HepG2 (cell line): ENCODE measurements around the gene ADGRV1. TPM values are rescaled to one million over a fixed set of nuclear protein-coding genes. Genes with fewer than 3 reads are reported as not detected.

Experiments
- ATAC-seq: fragments of 200-7000 bp; cut with Tn5 transposase; 3 replicates; pipeline ENCODE4 v1.9.1; 2020; ENCODE audit warnings: mild to moderate bottlenecking, moderate library complexity
- BruUV-seq: library from RNA; stranded (reverse); fragments of 400-500 nt; replicated peaks from 2 replicates; lab custom pipeline; 2021; lab: Mats Ljungman, UMichigan
- CTCF ChIA-PET: fragments of 300-600 bp; formaldehyde crosslinking; extraction: SDS; loops from one replicate; lab custom pipeline; 2021; ENCODE audit warnings: low total read pairs, inconsistent platforms, low intra/inter-chr PET ratio; lab: Yijun Ruan, JAX
- POLR2A ChIA-PET: fragments of 350-600 bp; sonication (Branson Sonifier 250); formaldehyde crosslinking; loops from one replicate; lab custom pipeline; 2020; ENCODE audit warnings: antibody characterized with exemption, inconsistent platforms; lab: Yijun Ruan, JAX
- DNase-seq: peaks from one replicate; pipeline ENCODE4 v3.0.0-alpha.2; 2015; ENCODE audit warnings: low spot score
- FAIRE-seq: peaks from 3 replicates; lab custom pipeline; 2011; peaks lifted over from hg19 to GRCh38; lab: Jason Lieb, UNC
- H2AFZ ChIP-seq: one replicate; pipeline ENCODE4 v1.6.1; 2011; ENCODE audit warnings: low read length, inconsistent platforms
- H3K27ac ChIP-seq: fragments of 300-600 bp; 3 replicates; pipeline ENCODE4 v1.8.0; 2011; ENCODE audit warnings: mixed run types, mild to moderate bottlenecking, mixed read lengths, low read length, inconsistent platforms; ENCODE audit not compliant: insufficient read depth; ENCODE audit errors: extremely low read length
- H3K27me3 ChIP-seq, 2 experiments: fragments of 200-600 bp in 1 of 2; 2 replicates in 1 of 2; 3 replicates in 1 of 2; pipeline versions ENCODE4 v1.6.0 to v1.8.0; 2011; ENCODE audit warnings: low read length in 2 of 2, mild to moderate bottlenecking in 2 of 2, moderate library complexity in 2 of 2, inconsistent platforms in 1 of 2; ENCODE audit not compliant: insufficient read depth in 2 of 2, control insufficient read depth in 1 of 2
- H3K36me3 ChIP-seq, 2 experiments: fragments of 200-600 bp in 1 of 2; replicated peaks in 1 of 2; 2 replicates in 1 of 2; 3 replicates in 1 of 2; pipeline versions ENCODE4 v1.5.1 to v1.8.0; 2011; ENCODE audit warnings: low read length in 2 of 2, inconsistent platforms in 1 of 2; ENCODE audit not compliant: insufficient read depth in 2 of 2, control insufficient read depth in 1 of 2
- H3K4me1 ChIP-seq: 2 replicates; pipeline ENCODE4 v1.5.1; 2012; ENCODE audit warnings: low read length, inconsistent platforms; ENCODE audit not compliant: insufficient read depth
- H3K4me2 ChIP-seq: 2 replicates; pipeline ENCODE4 v1.6.0; 2011; ENCODE audit warnings: low read depth, low read length, inconsistent platforms
- H3K4me3 ChIP-seq, 3 experiments: fragments of 200-600 bp in 1 of 3; sonication (generic), shearing (Covaris generic) in 1 of 3; replicated peaks in 1 of 3; 2 replicates each; pipeline ENCODE4 v1.5.1; 2011 to 2016; ENCODE audit warnings: low read length in 3 of 3, inconsistent platforms in 2 of 3, low read depth in 2 of 3, mild to moderate bottlenecking in 2 of 3, control low read depth in 1 of 3, mixed read lengths in 1 of 3; ENCODE audit not compliant: insufficient read depth in 1 of 3
- H3K79me2 ChIP-seq: one replicate; pipeline ENCODE4 v1.6.1; 2011; ENCODE audit warnings: low read length, inconsistent platforms; ENCODE audit not compliant: insufficient read depth
- H3K9ac ChIP-seq: 2 replicates; pipeline ENCODE4 v1.6.0; 2011; ENCODE audit warnings: mild to moderate bottlenecking, low read depth, low read length, inconsistent platforms; ENCODE audit not compliant: insufficient read depth
- H3K9me3 ChIP-seq: 2 replicates; pipeline ENCODE4 v1.5.1; 2012; ENCODE audit warnings: mild to moderate bottlenecking, low read length
- H4K20me1 ChIP-seq: 2 replicates; pipeline ENCODE4 v1.6.0; 2011; ENCODE audit warnings: inconsistent platforms, mild to moderate bottlenecking, low read length, moderate library complexity; ENCODE audit not compliant: insufficient read depth
- ARNT2 ChIP-seq: sonication (generic); formaldehyde crosslinking; IDR thresholded peaks from 2 replicates; pipeline ENCODE4 v1.8.0; 2022; ENCODE audit warnings: mild to moderate bottlenecking, low read depth, missing genetic modification reagents, moderate library complexity
- CAMTA2 ChIP-seq: sonication (generic); formaldehyde crosslinking; IDR thresholded peaks from 2 replicates; pipeline ENCODE4 v1.4.0; 2020; ENCODE audit warnings: mild to moderate bottlenecking, missing genetic modification reagents, borderline replicate concordance
- KDM5A ChIP-seq: fragments of 200-600 bp; sonication (generic); IDR thresholded peaks from 2 replicates; pipeline ENCODE4 v1.7.0; 2018; ENCODE audit warnings: antibody characterized with exemption, mild to moderate bottlenecking, low read length, borderline replicate concordance
- MYNN ChIP-seq: sonication (generic); formaldehyde crosslinking; IDR thresholded peaks from 2 replicates; pipeline ENCODE4 v1.4.0; 2020; ENCODE audit warnings: mild to moderate bottlenecking, low read depth, missing genetic modification reagents
- TAF15 ChIP-seq: fragments of 200-400 bp; formaldehyde crosslinking; IDR thresholded peaks from one replicate; pipeline ENCODE4 v1.6.1; 2018; ENCODE audit warnings: mild to moderate bottlenecking, low read depth, low read length; ENCODE audit not compliant: poor library complexity, severe bottlenecking
- TBP ChIP-seq: sonication (generic); formaldehyde crosslinking; IDR thresholded peaks from 2 replicates; pipeline ENCODE4 v1.5.0; 2020; ENCODE audit warnings: missing genetic modification reagents
- ZFP36L1 ChIP-seq: sonication (generic); formaldehyde crosslinking; IDR thresholded peaks from 2 replicates; pipeline ENCODE4 v1.8.0; 2022; ENCODE audit warnings: mild to moderate bottlenecking, missing genetic modification reagents, moderate library complexity
- ZFP82 ChIP-seq: sonication (generic); formaldehyde crosslinking; IDR thresholded peaks from 2 replicates; pipeline ENCODE4 v1.5.1; 2020; ENCODE audit warnings: mild to moderate bottlenecking, missing genetic modification reagents, borderline replicate concordance
- ZNF556 ChIP-seq: sonication (generic); formaldehyde crosslinking; IDR thresholded peaks from 2 replicates; pipeline ENCODE4 v1.4.0; 2020; ENCODE audit warnings: mild to moderate bottlenecking, missing genetic modification reagents, borderline replicate concordance
- ZSCAN29 ChIP-seq: sonication (generic); formaldehyde crosslinking; conservative IDR thresholded peaks from 2 replicates; pipeline ENCODE4 v1.4.0; 2020; ENCODE audit warnings: mild to moderate bottlenecking, missing genetic modification reagents
- whole genome bisulfite sequencing: methylation state at CpG from one replicate; pipeline ENCODE4 v1.1.6; 2017; ENCODE audit warnings: low lambda C conversion rate; 5-methylcytosine and 5-hydroxymethylcytosine counted together
- in situ Hi-C: cut with HindIII; loops from 2 replicates; pipeline ENCODE4 v1.10.0; 2017; ENCODE audit warnings: low pct_unique_long_range_greater_than_20kb; ENCODE audit not compliant: extremely low pct_ligation_motif_present
- intact Hi-C: fragments of 100-400 bp; cut with micrococcal nuclease; formaldehyde crosslinking; loops from one replicate; pipeline ENCODE4 v1.10.0; 2022; ENCODE audit not compliant: unreplicated experiment
- polyA plus RNA-seq, 8 experiments: library from polyadenylated mRNA; depleted of rRNA in 3 of 8; stranded (reverse) in 7 of 8; unstranded in 1 of 8; fragments of >200 nt; fragmentation: Illumina TruSeq in 4 of 8; extraction: Trizol in 4 of 8; gene quantifications; 2 replicates each; pipeline versions ENCODE4 v1.2.1 to v1.2.3, GENCODE V29; 2011 to 2016; ENCODE audit warnings: low read depth in 4 of 8, missing spikeins in 1 of 8, mixed read lengths in 1 of 8; ENCODE audit not compliant: insufficient read depth in 1 of 8
- total RNA-seq, 5 experiments: library from RNA; depleted of rRNA; stranded (reverse); fragments of >200 nt; fragmentation: Illumina TruSeq; extraction: Trizol; gene quantifications; 2 replicates each; pipeline ENCODE4 v1.2.3, GENCODE V29; 2016; ENCODE audit warnings: low read depth in 1 of 5
- TF ChIP-seq, protein P1 (sequence below): sonication (generic); formaldehyde crosslinking; IDR thresholded peaks from 2 replicates; pipeline ENCODE4 v1.4.0; 2020; ENCODE audit warnings: missing genetic modification reagents

Gene ADGRV1
- total and polyA plus RNA-seq, 2 of the 13 experiments (the other 11 are each of a cell fraction or from before 2014, with no cell fraction given) = 1.7 to 3.9 TPM

DNA sequence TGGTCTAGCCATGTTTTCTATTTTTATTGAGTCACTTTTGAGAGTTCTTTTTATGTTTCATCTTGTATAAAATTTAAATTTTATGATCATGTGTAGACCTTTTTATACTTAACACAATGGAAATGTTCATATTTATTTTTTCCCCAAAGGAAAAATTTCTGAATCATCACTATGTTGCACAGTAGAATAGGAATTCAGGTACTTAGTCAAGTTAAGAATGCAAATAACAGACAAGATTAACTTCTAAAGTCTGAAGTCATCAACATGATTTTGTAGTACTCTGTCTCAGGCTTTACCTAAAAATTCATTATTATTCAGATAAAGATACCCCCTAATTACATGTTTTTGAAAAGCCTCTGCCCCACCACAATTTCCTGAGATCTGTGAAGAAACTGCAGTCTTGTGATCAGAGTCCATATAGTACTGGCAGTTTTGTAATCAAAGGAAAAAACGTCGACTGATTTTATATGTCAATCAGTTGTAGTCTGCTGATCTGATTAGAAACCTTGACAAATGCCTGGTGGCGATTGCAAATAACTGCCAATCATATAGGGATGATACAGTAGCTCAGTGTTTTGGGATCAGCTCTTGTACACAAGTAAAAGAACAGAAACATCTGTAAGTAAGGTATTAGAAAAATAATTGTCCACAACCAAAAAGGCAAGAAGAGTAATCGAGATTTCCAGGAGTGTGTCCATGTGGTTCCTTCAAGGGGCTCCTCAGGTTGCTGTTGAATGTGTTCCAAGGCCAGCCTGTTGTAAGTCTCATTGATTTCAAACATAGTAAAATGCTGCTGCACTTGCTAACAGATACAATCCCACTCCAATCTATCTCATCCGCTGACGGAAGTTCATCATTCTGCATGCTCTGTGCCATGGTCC lies 472.2 kb downstream of the ADGRV1 start:
- ChIA-PET POLR2A (no interaction called here), CTCF (no interaction called here)
- WGBS = 42% methylated on average over 6 of the region's 6 CpGs
- DNase-seq (no peak), FAIRE-seq (peak; percentile 18), ATAC-seq (no peak)
- Histone ChIP-seq H3K4me3 (no peak overlapping the region), H3K27me3 (no peaks in the 10 kb centered on the region), H3K4me1 (peaks cover 47% of the 10 kb centered on the region), H2AFZ (no peak overlapping the region), H3K9ac (no peak overlapping the region), H3K27ac (no peak overlapping the region), H3K36me3 (no peaks in the 10 kb centered on the region), H4K20me1 (no peaks in the 10 kb centered on the region), H3K79me2 (no peaks in the 10 kb centered on the region), H3K4me2 (no peak overlapping the region), H3K9me3 (no peaks in the 10 kb centered on the region)
- in situ Hi-C loops = no loop called here
- TF ChIP-seq KDM5A (no peak), ZNF556 (CRISPR knock-in tag) (no peak), ZFP82 (CRISPR knock-in tag) (no peak), ZSCAN29 (CRISPR knock-in tag) (no peak)
- no TSS peak for BruUV-seq
- intact Hi-C loops = no loop called here

DNA sequence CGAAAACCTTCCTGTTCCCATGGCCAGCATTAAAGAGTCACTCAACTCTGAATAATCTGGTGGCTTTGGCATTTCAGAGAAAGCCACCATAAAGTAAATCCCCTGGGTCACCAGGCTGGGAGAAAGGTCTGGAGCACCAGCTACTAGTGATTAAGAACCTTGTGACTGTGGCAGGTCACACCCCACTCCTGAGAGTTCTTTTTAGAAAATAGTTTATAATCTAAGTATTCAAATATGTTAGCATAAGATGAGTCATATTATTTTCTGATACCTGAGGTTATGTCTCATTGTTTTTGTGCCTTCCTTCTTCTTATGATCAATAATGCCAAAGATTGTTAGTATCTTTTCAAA lies 472.8 kb downstream of the ADGRV1 start:
- DNase-seq (no peak), FAIRE-seq (no peak), ATAC-seq (no peak)
- Histone ChIP-seq H3K27ac (no peak overlapping the region), H3K9ac (no peak overlapping the region), H3K36me3 (no peaks in the 10 kb centered on the region), H3K4me3 (no peak overlapping the region), H3K4me2 (no peak overlapping the region), H4K20me1 (no peaks in the 10 kb centered on the region), H2AFZ (no peak overlapping the region), H3K27me3 (no peaks in the 10 kb centered on the region), H3K79me2 (no peaks in the 10 kb centered on the region), H3K4me1 (peaks cover 41% of the 10 kb centered on the region), H3K9me3 (no peaks in the 10 kb centered on the region)
- BruUV-seq = no TSS peak
- in situ Hi-C loops (no loop called here), intact Hi-C loops (no loop called here)
- ChIA-PET CTCF (no interaction called here), POLR2A (no interaction called here)
- WGBS = 90% methylated on average over 1 of the region's 1 CpG
- TF ChIP-seq ARNT2 (CRISPR knock-in tag) (no peak), TBP (CRISPR knock-in tag) (no peak), ZFP36L1 (CRISPR knock-in tag) (no peak), TAF15 (no peak), CAMTA2 (CRISPR knock-in tag) (no peak), MYNN (CRISPR knock-in tag) (no peak)
- TF ChIP-seq, protein P1, sequence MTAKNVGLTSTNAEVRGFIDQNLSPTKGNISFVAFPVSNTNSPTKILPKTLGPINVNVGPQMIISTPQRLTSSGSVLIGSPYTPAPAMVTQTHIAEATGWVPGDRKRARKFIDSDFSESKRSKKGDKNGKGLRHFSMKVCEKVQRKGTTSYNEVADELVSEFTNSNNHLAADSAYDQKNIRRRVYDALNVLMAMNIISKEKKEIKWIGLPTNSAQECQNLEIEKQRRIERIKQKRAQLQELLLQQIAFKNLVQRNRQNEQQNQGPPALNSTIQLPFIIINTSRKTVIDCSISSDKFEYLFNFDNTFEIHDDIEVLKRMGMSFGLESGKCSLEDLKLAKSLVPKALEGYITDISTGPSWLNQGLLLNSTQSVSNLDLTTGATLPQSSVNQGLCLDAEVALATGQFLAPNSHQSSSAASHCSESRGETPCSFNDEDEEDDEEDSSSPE = no peak
